SK-N-SH (cell line): ENCODE results near the gene PMEPA1. TPM values are rescaled to one million over a fixed set of nuclear protein-coding genes. Genes with fewer than 3 reads are reported as not detected.

ENCODE experiments used
- CTCF ChIA-PET: fragments of 300-600, 350-600 bp; formaldehyde crosslinking; extraction: SDS; loops from one replicate; lab custom pipeline; 2021; lab: Yijun Ruan, JAX
- POLR2A ChIA-PET: fragments of 350-600 bp; sonication (Branson Sonifier 250); formaldehyde crosslinking; extraction: SDS; loops from one replicate; lab custom pipeline; 2020; ENCODE audit warnings: antibody characterized with exemption, inconsistent platforms; lab: Yijun Ruan, JAX
- DNase-seq: peaks from one replicate; pipeline ENCODE4 v3.0.0; 2012
- H2AFZ ChIP-seq: fragments of 200-600 bp; sonication (generic); 2 replicates; pipeline ENCODE4 v1.8.1; 2016; ENCODE audit warnings: antibody characterized with exemption, mild to moderate bottlenecking, low read depth
- H3F3A ChIP-seq: fragments of 200-600 bp; sonication (generic); replicated peaks from 2 replicates; pipeline ENCODE3; 2016; ENCODE audit warnings: antibody characterized with exemption, mild to moderate bottlenecking; ENCODE audit not compliant: insufficient read depth
- H3K27ac ChIP-seq, 2 experiments: fragments of 200-500 bp in 1 of 2; fragments of 200-600 bp in 1 of 2; sonication (Bioruptor generic) in 1 of 2; sonication (generic), shearing (Covaris generic) in 1 of 2; 2 replicates each; pipeline versions ENCODE4 v1.5.1 to v1.6.1; 2014 to 2016; ENCODE audit warnings: low read depth in 2 of 2, inconsistent platforms in 1 of 2, low read length in 1 of 2, mild to moderate bottlenecking in 1 of 2, mixed read lengths in 1 of 2
- H3K27me3 ChIP-seq: fragments of 200-600 bp; sonication (generic), shearing (Covaris generic); 2 replicates; pipeline ENCODE4 v1.6.1; 2016; ENCODE audit warnings: mixed run types; ENCODE audit not compliant: insufficient read depth
- H3K36me3 ChIP-seq, 2 experiments: fragments of 200-500 bp in 1 of 2; fragments of 200-600 bp in 1 of 2; sonication (Bioruptor generic) in 1 of 2; sonication (generic) in 1 of 2; replicated peaks in 1 of 2; 2 replicates each; pipeline versions ENCODE3 to v1.5.1; 2014 to 2016; ENCODE audit warnings: low read length in 1 of 2, mild to moderate bottlenecking in 1 of 2; ENCODE audit not compliant: insufficient read depth in 2 of 2, control insufficient read depth in 1 of 2
- H3K4me1 ChIP-seq, 2 experiments: fragments of 200-500 bp in 1 of 2; fragments of 200-600 bp in 1 of 2; sonication (Bioruptor generic) in 1 of 2; sonication (generic), shearing (Covaris generic) in 1 of 2; 2 replicates each; pipeline versions ENCODE4 v1.5.1 to v1.6.1; 2014 to 2016; ENCODE audit warnings: low read depth in 1 of 2, low read length in 1 of 2, mixed run types in 1 of 2; ENCODE audit not compliant: insufficient read depth in 2 of 2, control insufficient read depth in 1 of 2
- H3K4me2 ChIP-seq: fragments of 200-600 bp; sonication (generic), shearing (Covaris generic); 2 replicates; pipeline ENCODE4 v1.6.1; 2017; ENCODE audit warnings: mixed run types
- H3K4me3 ChIP-seq, 2 experiments: fragments of 200-500 bp in 1 of 2; fragments of 200-600 bp in 1 of 2; sonication (Bioruptor generic) in 1 of 2; sonication (generic), shearing (Covaris generic) in 1 of 2; 2 replicates each; pipeline versions ENCODE4 v1.5.1 to v1.8.1; 2014 to 2016; ENCODE audit warnings: low read depth in 2 of 2, inconsistent platforms in 1 of 2, low read length in 1 of 2, mild to moderate bottlenecking in 1 of 2, mixed read lengths in 1 of 2, moderate library complexity in 1 of 2
- H3K79me2 ChIP-seq: fragments of 200-600 bp; sonication (generic); 2 replicates; pipeline ENCODE4 v1.8.1; 2017; ENCODE audit warnings: mild to moderate bottlenecking; ENCODE audit not compliant: insufficient read depth
- H3K9ac ChIP-seq: fragments of 200-600 bp; sonication (generic); 2 replicates; pipeline ENCODE4 v1.6.1; 2017; ENCODE audit warnings: mixed run types
- H3K9me2 ChIP-seq: fragments of 200-600 bp; sonication (generic); 2 replicates; pipeline ENCODE4 v1.6.1; 2017; ENCODE audit warnings: mixed run types
- H3K9me3 ChIP-seq: fragments of 200-600 bp; sonication (generic); 2 replicates; pipeline ENCODE4 v1.6.1; 2017; ENCODE audit warnings: mixed run types, mild to moderate bottlenecking, moderate library complexity
- H4K20me1 ChIP-seq: fragments of 200-600 bp; sonication (generic); 2 replicates; pipeline ENCODE4 v1.6.1; 2017; ENCODE audit warnings: mild to moderate bottlenecking, mixed run types; ENCODE audit not compliant: insufficient read depth
- CHD2 ChIP-seq: fragments of 150-350 bp; IDR thresholded peaks from 2 replicates; pipeline ENCODE4 v1.6.1; 2018; ENCODE audit warnings: low read length; ENCODE audit not compliant: partially characterized antibody
- EP300 ChIP-seq, 2 experiments: IDR thresholded peaks; 2 replicates each; pipeline versions ENCODE4 v1.4.0 to v1.6.1; 2012; ENCODE audit warnings: borderline replicate concordance in 1 of 2, low read depth in 1 of 2, low read length in 1 of 2
- FOXJ3 ChIP-seq: sonication (generic); formaldehyde crosslinking; IDR thresholded peaks from 2 replicates; pipeline ENCODE4 v1.5.1; 2020; ENCODE audit warnings: mild to moderate bottlenecking, missing genetic modification reagents
- NFIC ChIP-seq: IDR thresholded peaks from 2 replicates; pipeline ENCODE4 v1.4.0; 2012; ENCODE audit warnings: borderline replicate concordance
- POLR2AphosphoS5 ChIP-seq: IDR thresholded peaks from 2 replicates; pipeline ENCODE4 v1.6.1; 2012; ENCODE audit warnings: low read depth, low read length
- RAD21 ChIP-seq: IDR thresholded peaks from 2 replicates; pipeline ENCODE4 v1.6.1; 2012; ENCODE audit warnings: mild to moderate bottlenecking, low read length
- RFX5 ChIP-seq: IDR thresholded peaks from 2 replicates; pipeline ENCODE4 v1.6.1; 2012; ENCODE audit warnings: mild to moderate bottlenecking, improper control_type of control experiment, low read length
- RXRA ChIP-seq: IDR thresholded peaks from 2 replicates; pipeline ENCODE4 v1.4.0; 2012; ENCODE audit warnings: low read depth, mild to moderate bottlenecking, borderline replicate concordance
- SMC3 ChIP-seq: IDR thresholded peaks from 2 replicates; pipeline ENCODE4 v1.6.1; 2012; ENCODE audit warnings: low read depth, low read length, improper control_type of control experiment
- WGBS: methylation state at CpG from one replicate; pipeline ENCODE4 v1.1.6; 2017; ENCODE audit warnings: low lambda C conversion rate; 5-methylcytosine and 5-hydroxymethylcytosine counted together
- polyA plus RNA-seq, 3 experiments: library from polyadenylated mRNA; depleted of rRNA; stranded (reverse); fragments of >200 nt; gene quantifications; 2 replicates each; pipeline ENCODE4 v1.2.3, GENCODE V29; 2012
- TF ChIP-seq, protein P1 (sequence below): IDR thresholded peaks from 2 replicates; pipeline ENCODE4 v1.4.0; 2012; ENCODE audit warnings: low read depth, borderline replicate concordance
- TF ChIP-seq, protein P2 (sequence below): fragments of 200-600 bp; sonication (generic); IDR thresholded peaks from 2 replicates; pipeline ENCODE4 v1.6.1; 2017; ENCODE audit warnings: antibody characterized with exemption, mild to moderate bottlenecking, moderate library complexity
- TF ChIP-seq, protein P3 (sequence below): fragments of 150-350 bp; IDR thresholded peaks from 2 replicates; pipeline ENCODE4 v1.6.1; 2017; ENCODE audit warnings: antibody characterized with exemption, low read length, low read depth, borderline replicate concordance
- TF ChIP-seq, protein P4 (sequence below): IDR thresholded peaks from 2 replicates; pipeline ENCODE4 v1.6.1; 2012; ENCODE audit warnings: mild to moderate bottlenecking, low read depth, low read length, moderate library complexity

PMEPA1 gene
- polyA plus RNA-seq, 1 of the 3 experiments (the other 2 are of a cell fraction): 7.1 TPM

DNA sequence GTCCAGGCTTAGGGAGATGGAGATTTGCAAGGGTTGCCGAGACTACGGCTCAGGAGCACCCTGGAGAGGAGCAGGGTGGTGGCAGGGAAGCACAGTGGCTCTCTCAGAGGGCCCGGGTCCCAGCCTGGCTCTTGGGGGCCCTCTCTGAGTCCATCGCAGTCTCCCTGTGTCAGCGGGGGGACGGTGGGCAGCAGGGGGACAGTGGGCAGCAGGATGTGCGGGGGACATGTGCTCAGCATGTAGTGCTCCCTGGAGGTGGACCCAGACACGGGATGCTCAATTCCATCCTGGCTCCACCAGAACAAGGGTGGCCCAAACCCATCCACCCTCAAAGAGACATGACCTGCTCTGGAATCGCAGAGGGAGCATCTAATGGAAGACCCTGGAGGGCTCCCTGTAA is 46.6 kb downstream of the PMEPA1 start:
- WGBS: 92% methylated on average over 7 of the region's 9 CpGs

DNA sequence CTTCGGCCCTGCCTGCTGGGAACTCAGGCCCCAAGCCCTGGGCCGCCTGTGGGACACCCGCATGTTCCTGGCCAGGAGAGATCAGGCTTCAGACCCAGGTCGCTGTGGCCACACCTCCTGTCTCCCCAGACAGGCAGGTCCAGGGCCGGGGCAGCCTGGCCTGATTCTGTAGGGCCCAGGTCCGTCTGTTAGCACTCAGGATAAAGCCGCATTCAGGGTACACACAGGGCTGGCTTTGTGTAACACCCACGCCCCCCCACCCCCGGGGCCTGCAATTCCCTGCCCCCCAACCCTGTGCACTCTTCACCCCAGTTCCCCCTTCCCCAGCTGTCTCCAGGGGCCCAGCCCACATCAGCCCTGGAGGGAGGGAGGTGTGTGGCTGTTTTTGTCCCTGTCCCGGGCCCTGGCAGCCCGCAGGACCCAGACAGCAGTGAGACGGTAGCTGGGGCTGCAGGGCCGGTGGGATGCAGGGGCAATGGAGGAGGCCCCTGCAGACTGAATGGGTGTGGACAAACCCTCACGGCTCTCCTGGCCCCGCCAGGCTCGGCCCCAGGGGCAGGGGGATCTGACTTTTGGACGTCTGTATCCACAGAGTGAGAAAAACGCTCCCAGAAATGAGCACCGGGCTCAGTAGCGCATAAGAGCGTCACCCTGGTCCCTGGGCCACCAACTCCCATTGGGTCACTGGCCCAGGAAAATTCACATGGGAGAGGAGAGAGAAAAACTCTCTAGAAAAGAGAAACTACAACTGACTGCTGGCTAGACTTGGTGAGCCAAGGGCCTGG is 47.2 kb downstream of the PMEPA1 start:
- no peaks in the 10 kb centered on the region for H3K9me3 ChIP-seq
- 91% methylated on average over 14 of the region's 21 CpGs for WGBS
- H3K4me3 ChIP-seq: no peak overlapping the region
- POLR2A ChIA-PET: no interaction called here
- DNase-seq: peak; percentile 33
- TF ChIP-seq POLR2AphosphoS5: no peak
- TF ChIP-seq RAD21: no peak
- TF ChIP-seq, protein P1, sequence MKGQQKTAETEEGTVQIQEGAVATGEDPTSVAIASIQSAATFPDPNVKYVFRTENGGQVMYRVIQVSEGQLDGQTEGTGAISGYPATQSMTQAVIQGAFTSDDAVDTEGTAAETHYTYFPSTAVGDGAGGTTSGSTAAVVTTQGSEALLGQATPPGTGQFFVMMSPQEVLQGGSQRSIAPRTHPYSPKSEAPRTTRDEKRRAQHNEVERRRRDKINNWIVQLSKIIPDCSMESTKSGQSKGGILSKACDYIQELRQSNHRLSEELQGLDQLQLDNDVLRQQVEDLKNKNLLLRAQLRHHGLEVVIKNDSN: no peak
- TF ChIP-seq, protein P2, sequence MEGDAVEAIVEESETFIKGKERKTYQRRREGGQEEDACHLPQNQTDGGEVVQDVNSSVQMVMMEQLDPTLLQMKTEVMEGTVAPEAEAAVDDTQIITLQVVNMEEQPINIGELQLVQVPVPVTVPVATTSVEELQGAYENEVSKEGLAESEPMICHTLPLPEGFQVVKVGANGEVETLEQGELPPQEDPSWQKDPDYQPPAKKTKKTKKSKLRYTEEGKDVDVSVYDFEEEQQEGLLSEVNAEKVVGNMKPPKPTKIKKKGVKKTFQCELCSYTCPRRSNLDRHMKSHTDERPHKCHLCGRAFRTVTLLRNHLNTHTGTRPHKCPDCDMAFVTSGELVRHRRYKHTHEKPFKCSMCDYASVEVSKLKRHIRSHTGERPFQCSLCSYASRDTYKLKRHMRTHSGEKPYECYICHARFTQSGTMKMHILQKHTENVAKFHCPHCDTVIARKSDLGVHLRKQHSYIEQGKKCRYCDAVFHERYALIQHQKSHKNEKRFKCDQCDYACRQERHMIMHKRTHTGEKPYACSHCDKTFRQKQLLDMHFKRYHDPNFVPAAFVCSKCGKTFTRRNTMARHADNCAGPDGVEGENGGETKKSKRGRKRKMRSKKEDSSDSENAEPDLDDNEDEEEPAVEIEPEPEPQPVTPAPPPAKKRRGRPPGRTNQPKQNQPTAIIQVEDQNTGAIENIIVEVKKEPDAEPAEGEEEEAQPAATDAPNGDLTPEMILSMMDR: no peak
- TF ChIP-seq SMC3: no peak
- peaks cover 64% of the 10 kb centered on the region for H3K79me2 ChIP-seq
- CTCF ChIA-PET: interaction anchor here (0.8 kb wide), 1 partner anchor 9 kb away, joined by 3 read pairs; no protein-coding TSS in a partner anchor
- H4K20me1 ChIP-seq: peaks cover 73% of the 10 kb centered on the region
- peaks cover 0 to 66% of the 10 kb centered on the region in 2 experiments; a peak in 2 of 4 replicates for H3K4me1 ChIP-seq
- H2AFZ ChIP-seq: no peak overlapping the region
- no peaks in the 10 kb centered on the region for H3K9me2 ChIP-seq
- H3K9ac ChIP-seq: no peak overlapping the region
- no peaks in the 10 kb centered on the region for H3K27me3 ChIP-seq
- no peak overlapping the region for H3K4me2 ChIP-seq
- peaks cover 0 to 17% of the 10 kb centered on the region in 2 experiments for H3K36me3 ChIP-seq
- peak overlapping the region in 1 of 2 experiments; percentile 55; a peak in 1 of 4 replicates for H3K27ac ChIP-seq
- H3F3A ChIP-seq: no peaks in the 10 kb centered on the region

More for the DNA sequence above, 46.6 kb downstream of the PMEPA1 start:
- Histone ChIP-seq H3K9ac (no peak overlapping the region), H3K27me3 (no peaks in the 10 kb centered on the region), H3K79me2 (peaks cover 70% of the 10 kb centered on the region), H3K4me1 (peaks cover 0 to 72% of the 10 kb centered on the region in 2 experiments; a peak in 2 of 4 replicates), H3K9me2 (no peaks in the 10 kb centered on the region), H3K27ac (peak overlapping the region in 1 of 2 experiments; percentile 39; a peak in 1 of 4 replicates), H3K4me3 (no peak overlapping the region), H3F3A (no peaks in the 10 kb centered on the region), H2AFZ (no peak overlapping the region), H3K9me3 (no peaks in the 10 kb centered on the region), H4K20me1 (peaks cover 79% of the 10 kb centered on the region), H3K4me2 (no peak overlapping the region), H3K36me3 (peaks cover 0 to 11% of the 10 kb centered on the region in 2 experiments)
- DNase-seq: peak; percentile 16
- TF ChIP-seq NFIC (no peak), EP300 (IDR thresholded peaks at IDR 0.05; ENCODE audit: borderline replicate concordance in 1 of 2, low read depth in 1 of 2, low read length in 1 of 2) (no peak), RXRA (no peak), CHD2 (no peak), RFX5 (no peak), RAD21 (no peak), FOXJ3 (no peak)
- TF ChIP-seq, protein P3, sequence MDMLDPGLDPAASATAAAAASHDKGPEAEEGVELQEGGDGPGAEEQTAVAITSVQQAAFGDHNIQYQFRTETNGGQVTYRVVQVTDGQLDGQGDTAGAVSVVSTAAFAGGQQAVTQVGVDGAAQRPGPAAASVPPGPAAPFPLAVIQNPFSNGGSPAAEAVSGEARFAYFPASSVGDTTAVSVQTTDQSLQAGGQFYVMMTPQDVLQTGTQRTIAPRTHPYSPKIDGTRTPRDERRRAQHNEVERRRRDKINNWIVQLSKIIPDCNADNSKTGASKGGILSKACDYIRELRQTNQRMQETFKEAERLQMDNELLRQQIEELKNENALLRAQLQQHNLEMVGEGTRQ: no peak
- TF ChIP-seq, protein P4, sequence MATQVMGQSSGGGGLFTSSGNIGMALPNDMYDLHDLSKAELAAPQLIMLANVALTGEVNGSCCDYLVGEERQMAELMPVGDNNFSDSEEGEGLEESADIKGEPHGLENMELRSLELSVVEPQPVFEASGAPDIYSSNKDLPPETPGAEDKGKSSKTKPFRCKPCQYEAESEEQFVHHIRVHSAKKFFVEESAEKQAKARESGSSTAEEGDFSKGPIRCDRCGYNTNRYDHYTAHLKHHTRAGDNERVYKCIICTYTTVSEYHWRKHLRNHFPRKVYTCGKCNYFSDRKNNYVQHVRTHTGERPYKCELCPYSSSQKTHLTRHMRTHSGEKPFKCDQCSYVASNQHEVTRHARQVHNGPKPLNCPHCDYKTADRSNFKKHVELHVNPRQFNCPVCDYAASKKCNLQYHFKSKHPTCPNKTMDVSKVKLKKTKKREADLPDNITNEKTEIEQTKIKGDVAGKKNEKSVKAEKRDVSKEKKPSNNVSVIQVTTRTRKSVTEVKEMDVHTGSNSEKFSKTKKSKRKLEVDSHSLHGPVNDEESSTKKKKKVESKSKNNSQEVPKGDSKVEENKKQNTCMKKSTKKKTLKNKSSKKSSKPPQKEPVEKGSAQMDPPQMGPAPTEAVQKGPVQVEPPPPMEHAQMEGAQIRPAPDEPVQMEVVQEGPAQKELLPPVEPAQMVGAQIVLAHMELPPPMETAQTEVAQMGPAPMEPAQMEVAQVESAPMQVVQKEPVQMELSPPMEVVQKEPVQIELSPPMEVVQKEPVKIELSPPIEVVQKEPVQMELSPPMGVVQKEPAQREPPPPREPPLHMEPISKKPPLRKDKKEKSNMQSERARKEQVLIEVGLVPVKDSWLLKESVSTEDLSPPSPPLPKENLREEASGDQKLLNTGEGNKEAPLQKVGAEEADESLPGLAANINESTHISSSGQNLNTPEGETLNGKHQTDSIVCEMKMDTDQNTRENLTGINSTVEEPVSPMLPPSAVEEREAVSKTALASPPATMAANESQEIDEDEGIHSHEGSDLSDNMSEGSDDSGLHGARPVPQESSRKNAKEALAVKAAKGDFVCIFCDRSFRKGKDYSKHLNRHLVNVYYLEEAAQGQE: no peak
- ChIA-PET CTCF (interaction anchor here (1.1 kb wide), 1 partner anchor 516 kb away, joined by 3 read pairs; no protein-coding TSS in a partner anchor), POLR2A (no interaction called here)
